ENCODE results near the gene ADCK1.
"Not testable (repeated sequence)": the region's sequence is repeated elsewhere in the genome, so short reads cannot be mapped to it uniquely, and the experiment has no call there.

The ADCK1 gene

DNA sequence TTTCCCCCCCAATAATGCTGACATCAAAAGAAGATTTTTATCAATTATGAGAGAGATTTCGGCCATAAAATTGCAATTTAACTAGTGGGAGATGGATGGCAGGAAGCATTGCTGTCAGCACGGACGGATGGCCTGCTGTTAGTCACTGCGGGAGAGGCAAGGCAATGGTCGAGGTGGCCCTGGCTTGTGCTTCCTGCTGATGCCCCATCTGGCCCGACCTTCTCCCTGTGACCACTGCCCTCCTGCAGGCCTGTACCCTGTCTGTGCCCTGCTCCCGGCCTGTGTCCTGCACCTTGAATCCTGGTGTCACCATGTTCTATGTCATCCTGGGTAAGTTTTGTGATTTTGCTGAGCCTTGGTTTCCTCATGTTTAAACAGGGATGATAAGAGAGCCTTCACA lies 67.6 kb downstream of the ADCK1 start:
- no peak for DNase-seq

DNA sequence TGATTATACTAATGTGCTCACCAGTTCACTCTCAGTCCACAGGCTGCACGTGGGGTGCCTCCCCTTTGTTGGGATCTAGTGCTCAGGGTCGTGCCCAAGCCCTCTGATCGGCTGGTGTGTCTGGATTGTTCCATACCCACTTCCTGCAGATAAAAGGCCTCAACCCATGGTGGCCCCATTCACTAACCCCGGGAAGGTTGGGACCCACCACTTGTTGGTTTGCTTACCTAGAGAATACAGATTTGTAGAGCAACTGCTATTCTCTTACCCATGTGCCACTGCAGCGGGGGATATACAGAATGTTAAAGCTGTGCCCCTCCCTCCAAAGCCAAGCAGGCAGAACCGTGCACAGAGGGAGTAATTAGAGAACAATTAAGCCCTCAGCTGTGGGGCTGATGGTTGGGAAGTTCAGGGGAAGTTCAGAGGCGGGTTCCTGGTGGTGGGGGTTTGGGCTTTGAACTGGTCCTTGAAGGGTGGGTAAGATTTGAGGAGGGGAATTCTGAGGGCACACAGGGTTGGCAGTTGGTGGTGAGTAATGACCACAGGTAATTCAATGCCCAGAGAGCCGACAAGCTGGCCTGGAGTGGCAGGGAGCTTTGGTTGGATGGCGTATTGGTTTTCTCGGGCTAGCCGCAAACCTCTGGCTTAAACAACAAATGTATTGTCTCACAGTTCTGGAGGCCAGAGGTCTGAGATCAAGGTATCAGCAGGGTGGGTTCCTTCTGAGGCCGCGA lies 68.8 kb downstream of the ADCK1 start:
- DNase-seq: no peak

DNA sequence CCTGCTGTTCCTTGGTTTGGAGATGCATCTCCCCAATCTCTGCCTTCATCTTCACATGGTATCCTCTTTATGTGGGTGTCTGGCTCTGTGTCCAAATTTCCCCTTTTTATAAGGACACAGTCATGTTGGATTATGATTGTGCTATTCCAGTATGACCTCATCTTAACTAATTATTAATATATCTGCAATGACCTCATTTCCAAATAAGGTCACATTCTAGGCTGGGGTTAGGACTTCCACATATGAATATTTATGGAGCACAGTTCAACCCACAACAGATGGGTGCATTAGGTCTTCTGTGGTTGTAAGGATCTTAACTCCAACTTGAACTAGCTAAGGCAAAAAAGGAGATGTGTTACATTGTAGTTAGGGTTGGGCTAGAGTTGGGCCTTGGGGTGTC lies 69.4 kb downstream of the ADCK1 start:
- no peak for DNase-seq

DNA sequence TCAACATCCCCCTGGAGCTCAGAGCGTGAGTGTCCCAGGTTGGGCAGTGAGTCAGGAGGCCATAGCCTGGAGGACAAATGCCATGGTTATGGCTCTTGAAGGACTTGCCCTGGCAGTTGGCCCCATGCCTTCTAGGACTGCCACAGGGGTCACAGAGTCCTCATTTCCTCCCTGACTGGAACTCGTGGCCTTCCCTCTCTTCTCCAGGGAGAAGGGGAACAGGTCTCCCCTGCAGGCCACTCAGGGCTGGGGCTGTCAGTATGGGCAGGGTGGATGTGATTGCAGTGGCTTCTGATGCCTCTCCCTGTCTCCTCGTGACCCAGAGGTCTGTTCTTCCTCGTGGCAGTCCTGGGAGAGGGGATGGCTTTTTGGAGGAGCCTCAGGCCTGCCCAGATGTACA lies 70.7 kb downstream of the ADCK1 start:
- no peak for DNase-seq

DNA sequence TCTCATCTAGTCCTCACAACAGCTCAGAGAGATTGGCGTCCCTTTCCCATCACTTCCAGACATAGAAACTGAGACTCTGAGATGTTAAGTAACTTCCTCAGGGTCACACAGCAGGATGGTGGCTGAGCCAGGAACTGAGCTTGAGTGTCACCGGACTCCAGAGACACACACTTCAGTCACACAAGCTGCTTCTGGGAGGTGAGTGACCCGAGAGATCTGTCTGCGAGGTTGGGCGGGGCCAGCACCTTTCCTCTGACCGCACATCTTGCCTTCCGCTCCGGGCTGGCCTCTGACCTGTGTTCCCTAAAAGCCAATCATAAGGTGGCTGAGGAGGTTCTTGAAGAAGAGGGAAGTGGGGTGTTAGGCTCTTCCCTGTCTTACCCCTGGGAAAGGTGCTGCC lies 72.2 kb downstream of the ADCK1 start:
- DNase-seq: no peak

DNA sequence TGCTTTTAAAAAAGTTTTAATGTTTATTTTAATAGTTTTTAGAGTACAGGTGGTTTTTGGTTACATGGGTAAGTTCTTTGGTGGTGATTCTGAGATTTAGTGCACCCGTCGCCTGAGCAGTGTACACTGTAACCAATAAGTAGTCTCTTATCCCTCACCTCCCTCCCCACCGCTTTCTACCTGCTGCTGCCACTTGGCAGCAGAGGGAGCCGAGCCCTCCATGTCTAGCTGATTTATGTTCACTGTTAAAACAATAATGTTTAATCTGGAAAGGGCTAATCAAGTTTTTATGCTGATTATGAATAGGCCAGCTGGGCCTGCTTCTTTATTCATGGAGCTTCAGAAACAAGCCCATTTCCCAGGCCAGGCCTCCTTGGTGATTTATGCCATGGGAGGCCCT lies 73.1 kb downstream of the ADCK1 start:
- no peak for DNase-seq

DNA sequence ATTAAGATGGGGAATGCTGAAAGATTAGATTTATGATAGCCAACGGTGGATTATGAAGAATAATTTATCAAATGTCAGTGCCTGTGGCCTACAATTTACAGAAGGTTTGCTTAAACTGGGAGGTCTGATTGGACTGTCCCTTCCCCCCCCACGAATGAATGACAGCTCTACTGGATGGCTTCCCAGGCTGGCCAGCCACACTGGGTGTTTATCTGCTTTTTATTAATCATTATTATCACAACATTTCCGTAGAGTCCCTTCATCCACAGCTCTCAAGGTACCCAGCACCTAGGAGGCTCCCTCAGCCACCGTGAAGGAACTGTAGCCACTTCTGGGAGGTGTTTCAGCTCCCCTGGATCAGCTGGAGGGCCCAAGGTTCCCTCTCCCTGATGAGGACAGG lies 78.9 kb downstream of the ADCK1 start:
- no peak for DNase-seq

DNA sequence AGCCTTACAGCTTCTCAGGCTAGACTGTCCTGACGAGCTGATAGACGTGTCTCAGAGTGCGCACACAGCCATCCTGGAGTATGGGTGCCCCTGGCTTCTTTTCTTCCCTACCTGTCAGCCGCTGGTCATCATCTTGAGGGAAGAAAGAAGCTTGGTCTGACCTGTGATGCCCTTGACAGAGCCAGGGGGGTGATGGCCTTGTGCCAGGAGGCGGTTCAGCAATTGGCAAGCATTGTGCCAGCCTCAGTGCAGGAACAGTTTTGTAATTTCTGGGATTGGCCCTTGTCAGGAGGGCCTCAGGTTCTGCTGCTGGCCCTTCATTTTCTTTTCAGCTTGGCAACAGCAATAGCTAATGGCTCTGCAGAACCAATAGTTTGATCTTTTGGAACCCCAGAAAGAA lies 80.1 kb downstream of the ADCK1 start:
- no peak for DNase-seq

DNA sequence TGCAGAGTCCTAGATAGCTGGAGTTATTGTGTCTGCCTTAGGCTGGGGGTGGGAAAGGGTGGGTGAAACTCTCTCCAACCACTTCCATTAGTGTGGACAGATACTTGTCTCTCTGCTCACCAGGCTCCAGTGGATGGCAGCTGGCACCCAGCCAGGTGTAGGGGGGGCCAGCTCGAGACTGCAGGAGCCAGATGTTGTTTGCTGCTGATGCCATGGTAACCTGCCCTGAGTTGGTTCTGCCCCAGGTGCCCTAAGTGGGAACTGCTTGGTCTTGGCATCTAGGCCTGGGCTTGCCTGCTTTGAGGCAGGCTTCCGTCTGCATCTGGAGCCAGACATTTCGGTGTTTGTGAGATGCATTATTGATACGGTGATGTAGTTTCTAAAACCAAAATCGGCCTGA lies 82.2 kb downstream of the ADCK1 start:
- DNase-seq: peak; percentile 95

DNA sequence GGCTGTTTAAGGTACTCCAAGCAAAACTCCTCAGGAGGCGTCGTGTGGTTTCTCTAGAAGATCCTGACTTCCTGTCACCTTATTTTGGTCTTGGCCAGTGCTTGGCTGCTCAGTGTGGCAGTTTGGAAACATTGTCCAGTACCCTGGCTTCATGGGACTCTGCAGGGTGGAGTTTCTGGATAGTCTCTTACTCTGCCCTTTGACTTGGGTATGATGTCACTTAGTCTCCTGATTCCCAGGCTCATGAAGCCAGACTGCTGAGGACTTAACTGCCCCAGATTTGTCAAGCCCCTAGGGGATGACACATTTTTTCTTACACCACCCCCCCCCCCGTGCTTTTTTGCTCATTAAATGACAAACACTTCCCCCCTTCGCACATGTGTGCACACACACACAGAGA lies 82.7 kb downstream of the ADCK1 start:
- DNase-seq: no peak

DNA sequence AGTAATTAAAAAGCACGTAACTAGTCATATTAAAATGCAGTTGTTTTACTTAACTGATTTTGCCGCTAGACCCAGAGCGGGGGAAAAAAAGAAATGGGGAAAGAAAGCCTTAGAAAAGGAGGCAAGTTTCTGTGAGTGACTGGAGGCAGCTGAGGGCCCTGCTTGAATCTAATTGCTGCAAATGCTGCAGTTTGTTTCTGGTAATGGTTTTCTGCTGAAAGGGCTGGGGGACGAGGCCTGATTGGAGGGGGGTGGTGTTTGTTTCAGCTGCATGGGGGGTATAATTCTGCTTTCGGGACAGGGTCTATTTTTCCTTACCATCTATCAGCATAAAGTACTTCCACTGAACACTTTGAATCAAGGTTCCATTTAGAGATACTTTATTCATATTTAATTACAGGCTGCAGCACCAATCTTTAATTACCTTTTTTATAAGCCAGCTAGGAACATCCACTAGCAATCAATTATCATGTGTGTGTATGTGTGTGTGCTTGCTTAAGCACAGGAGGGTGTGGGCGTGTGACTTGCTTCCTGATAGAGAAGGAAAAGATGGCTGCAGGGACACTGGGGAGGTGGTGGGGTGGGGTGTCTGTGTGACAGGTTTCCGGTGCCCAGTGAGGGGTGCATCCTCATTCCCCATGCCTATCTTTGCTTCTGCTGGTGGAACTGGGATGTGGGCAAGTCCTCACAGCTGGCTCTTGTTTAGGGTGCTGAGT lies 83.4 kb downstream of the ADCK1 start:
- DNase-seq: peak; percentile 3

DNA sequence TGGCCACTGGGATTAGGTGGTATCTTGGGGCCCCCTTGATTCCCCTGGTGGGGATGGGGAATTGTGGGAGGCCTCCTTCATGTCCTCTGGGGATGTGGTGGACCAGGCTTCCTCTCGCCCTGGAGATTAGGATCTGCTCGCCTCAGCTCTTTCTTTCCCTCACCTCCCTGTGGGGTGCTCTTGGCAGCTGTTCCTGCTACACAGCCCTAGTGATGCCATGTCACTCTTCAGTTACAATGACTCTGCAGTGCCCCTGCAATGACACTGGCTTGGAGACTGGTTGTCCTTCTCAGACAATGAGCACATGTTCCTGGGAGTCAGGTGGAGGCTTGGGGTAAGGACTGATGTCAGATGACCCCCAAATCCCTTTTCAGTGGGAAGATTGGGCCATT lies 83.9 kb downstream of the ADCK1 start:
- DNase-seq: no peak

DNA sequence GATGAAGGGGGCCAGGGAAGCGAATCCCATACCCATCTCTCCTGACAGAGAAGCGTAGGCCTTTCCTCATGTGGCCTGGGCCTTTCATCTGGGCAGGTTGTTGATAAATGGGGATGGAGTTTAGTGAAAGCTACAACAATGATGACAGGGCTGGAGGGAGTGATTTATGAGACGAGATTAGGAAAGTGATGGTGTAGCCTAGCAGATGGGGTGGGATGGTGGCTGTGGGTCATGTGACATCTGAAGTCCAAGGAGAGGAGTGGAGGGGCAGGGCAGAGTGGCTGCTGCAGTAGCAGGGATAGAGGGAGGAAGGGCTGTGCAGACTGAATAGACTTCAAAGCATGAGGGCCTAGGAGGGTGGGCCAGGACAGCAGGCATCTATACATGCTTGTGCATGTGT lies 85.5 kb downstream of the ADCK1 start:
- DNase-seq: no peak

DNA sequence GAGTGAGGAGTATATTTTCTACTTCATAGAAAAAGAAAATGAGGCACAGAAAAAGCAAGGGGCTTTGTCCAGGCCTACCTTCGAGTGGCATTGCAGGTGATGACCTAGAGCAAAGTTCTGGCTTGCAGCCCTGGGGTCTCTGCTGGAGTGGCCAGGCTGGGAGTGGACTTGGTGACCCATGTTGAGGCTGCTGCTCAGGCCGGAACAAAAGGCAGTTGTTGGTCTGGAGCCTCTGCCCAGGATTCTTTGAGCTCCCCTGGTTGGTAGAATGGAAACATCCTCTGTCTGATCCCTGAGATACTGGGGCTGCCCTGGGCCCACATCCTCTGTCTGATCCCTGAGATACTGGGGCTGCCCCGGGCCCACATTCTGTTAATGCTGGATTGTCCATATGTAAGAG lies 86.1 kb downstream of the ADCK1 start:
- DNase-seq: no peak

DNA sequence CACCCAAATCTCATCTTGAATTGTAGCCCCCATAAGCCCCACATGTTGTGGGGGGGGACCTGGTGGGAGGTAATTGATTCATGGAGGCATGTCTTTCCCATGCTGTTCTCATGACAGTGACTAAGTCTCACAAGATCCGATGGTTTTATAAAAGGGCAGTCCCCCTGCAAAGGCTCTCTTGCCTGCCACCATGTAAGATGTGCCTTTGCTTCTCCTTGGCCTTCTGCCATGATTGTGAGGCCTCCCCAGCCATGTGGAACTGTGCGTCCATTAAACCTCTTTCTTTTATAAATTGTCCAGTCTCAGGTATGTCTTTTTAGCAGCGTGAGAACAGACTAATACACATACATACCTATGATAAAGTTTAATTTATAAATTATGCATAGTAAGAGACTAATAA lies 89.0 kb downstream of the ADCK1 start:
- not testable (repeated sequence) for DNase-seq

DNA sequence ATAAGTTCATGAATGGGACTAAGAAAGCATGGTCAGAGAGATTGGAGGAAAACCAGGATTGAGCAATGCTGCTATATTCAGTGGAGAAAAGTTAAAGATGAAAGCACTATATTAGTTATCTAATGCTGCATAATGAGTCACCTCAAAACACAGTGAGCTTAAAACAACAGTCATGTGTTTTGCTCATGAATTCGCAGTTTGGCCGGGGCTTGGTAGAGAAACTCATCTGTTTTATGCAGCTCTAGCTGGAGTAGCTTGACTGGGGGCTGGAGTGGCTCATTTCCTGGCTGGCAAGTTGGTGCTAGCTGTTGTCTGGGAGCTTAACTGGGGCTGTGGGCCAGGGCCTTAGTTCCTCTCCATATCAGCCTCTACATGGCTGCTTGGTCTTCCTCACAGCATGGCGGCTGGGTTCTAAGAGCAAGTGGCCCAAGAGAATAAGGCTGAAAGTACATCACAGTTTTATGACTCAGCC lies 90.1 kb downstream of the ADCK1 start:
- no peak for DNase-seq

DNA sequence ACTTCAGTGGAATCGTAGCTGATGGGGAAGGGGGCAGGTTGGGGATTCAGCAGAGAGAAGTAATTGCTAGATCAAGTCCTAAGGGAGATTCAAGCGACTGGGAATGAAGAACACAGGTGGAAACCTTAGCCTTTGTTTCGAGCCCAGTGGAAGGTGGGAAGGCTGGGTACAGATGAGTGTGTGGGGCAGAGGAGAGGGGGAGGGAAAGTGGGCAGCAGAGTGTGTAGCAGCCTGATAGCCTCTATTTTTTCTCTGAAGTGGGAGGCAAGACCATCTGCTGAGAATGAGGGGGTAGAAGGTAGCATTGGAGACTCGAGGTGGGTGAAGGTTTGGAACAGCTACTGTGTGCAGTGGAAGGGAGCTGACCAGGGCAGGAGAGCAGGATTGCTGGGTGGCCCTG lies 91.0 kb downstream of the ADCK1 start:
- DNase-seq: no peak

DNA sequence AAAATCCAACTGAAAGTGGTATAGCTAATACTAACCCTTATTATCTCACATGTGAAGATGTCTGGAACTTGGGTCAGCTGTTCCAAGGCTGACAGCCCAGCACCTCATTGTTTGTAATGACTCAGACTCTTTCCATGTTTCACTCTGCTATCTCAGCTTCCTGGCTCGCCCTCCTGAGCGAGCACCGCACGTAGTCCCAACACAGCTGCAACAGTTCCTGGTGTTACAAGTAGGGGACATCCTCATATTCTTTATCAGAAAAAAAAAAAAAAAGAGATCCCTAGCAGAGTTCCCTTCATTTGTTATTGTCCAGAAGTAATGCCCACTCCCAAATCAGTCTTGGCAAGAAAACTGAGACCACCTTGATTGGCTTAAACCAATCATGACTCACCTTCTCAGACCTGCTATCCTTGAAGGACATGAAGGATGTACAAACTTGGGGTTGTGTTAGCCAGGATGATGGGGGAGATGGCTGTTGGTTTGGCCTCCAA lies 92.5 kb downstream of the ADCK1 start:
- no peak for DNase-seq

DNA sequence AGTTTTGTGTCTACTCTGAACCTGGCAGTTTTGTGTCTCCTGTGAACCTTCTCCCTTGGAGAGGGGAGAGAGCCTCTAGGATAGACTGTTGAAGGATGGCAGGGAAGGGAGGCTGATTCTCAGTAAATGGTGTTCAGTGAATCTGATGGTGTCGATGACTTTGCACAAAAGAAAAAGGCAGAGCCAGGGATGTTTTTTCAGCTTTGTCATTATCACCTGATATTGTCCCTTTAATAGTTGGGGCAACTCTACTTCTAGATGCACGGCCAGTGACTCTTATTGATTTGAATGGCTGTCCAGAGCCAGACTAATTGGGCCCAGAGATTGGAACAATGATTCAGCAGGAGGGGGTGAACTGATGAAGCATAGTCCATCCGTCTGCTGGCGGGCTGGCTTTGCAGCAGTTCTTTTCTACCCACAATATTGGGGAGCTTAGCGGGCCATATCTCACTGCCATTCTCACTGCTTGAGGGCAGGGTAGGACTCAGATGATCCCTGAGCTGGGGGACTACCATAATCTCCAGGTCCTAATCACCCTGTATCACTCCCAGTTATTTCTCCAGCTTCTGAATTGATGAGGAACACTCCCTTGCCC lies 93.1 kb downstream of the ADCK1 start:
- DNase-seq: no peak

DNA sequence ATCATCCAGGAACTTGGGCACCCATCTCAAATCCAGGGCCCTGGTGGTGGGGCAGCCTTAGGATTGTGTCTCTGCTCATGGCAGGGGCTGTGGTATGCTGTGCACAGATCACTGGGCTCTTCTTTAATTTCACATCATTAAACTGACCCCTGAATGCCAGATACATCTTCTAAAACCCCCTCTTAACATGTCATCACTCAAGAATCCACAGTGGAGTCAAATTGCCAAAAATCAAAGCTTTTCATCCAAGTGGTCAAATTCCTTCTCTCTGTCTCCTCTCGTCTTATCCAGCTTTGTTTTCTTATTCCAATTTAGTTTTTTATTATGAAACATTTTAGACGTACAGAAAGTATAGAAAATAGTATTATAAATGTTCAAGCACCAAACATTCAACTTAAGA lies 97.5 kb downstream of the ADCK1 start:
- no peak for DNase-seq

DNA sequence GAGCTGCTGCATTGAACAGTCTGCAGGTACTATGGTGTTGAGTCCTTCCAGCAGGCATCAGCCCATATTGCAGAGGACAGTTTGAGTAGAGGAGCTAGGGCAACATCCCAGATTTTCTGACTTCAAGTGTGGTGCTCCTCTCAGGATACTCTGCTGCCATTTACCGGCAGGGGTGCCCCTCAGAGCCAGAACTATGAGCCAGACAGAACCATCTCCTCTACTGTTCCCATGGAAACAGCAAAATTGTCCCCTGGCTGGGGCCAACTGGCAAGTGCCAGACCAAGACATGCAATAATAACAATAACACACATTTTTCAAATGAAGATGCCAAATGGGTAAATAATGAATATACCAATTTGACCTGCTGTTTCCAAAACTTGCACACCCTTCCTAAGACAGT lies 102.9 kb downstream of the ADCK1 start:
- DNase-seq: no peak

DNA sequence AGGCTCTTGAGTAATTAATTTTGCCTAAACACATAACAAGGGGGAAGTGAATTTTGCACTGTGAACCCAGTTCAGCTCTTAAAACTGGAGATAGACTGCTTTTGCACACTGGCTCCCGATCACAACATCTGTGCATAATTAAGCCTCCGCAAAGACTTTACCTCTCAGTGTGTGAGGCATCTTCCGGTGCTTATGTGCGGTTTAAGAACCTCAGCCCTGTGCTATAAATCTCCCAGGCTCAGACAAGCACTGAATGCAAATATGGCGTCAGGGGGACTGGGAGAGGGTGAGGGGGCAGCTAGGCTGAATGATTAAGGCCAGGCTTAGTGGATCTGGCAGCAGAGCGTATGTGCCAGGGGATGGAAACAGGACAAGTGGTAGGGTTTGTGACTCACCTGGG lies 103.3 kb downstream of the ADCK1 start:
- DNase-seq: no peak

DNA sequence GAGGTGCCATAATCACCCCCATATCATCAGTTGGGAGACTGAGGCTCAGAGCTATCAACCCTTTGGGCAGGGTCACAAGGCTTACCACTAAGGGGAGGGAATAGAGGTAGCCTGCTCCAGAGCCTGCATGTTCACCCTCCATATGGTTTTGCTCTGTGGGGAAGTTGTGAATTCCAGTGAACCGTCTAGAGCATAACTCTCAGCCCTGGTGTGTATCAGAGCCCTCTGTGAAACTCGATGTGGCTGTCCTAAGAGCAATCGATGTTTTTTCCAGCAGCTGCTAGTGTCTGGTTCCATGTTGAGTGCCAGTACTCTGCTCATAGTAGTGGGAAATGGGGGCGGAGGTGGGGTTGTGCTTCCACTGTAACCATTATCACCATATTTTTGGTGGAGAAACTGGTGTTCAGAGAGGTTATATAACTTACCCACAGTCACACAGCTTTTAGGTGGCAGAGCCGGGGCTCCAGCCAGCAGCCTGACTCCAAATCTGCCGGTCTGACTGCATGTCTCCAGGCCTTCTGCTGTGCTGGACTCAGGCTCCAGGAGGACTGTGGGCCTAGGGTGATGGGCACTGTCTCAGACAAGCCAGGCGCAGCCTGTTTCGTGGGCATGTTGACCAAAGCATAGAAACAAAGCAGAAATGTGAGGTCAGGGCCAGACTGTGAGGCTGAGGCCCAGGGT lies 104.2 kb downstream of the ADCK1 start:
- DNase-seq: no peak

DNA sequence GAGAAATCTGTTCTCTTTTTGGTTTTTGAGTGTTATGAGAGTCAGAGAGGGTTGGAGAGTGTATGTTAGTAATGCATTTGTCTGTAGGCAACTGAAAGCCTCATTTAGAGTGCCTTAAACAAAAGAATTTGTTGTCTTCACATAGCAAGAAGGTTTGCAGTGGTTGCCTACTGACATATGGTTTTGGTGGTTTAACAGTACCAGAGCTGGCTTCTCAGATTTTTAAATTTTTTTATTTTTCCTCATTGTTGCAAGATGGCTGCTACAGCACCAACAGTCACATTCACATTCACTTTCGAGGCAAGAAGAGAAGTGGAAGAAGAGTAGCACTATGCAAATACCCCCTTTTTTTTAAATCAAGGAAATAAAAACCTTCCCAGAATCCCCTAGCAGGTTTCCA lies 106.5 kb downstream of the ADCK1 start:
- no peak for DNase-seq

All from NCI-H510A treated with DMSO at 0.1 percent for 48 hours (cell line).